Suprapubic skin (tissue), 4 donors: ENCODE measurements around the gene ATP6V1E1.

Experiments used
- POLR2A ChIP-seq, 2 donors: fragments of 450-650 bp; IDR thresholded peaks; one replicate each; pipeline ENCODE4 v1.6.1; 2017; ENCODE audit warnings: antibody characterized with exemption in 2 of 2, mild to moderate bottlenecking in 2 of 2, moderate library complexity in 2 of 2
- POLR2AphosphoS5 ChIP-seq, 3 donors: sonication (generic); formaldehyde crosslinking; IDR thresholded peaks; one replicate each; pipeline ENCODE4 v1.6.1; 2017; ENCODE audit warnings: antibody characterized with exemption in 3 of 3
- TF ChIP-seq, protein P1 (sequence below), 2 donors: fragments of 200-600 bp in 1 of 2; fragments of 450-650 bp in 1 of 2; sonication (generic) in 1 of 2; IDR thresholded peaks; one replicate each; pipeline ENCODE4 v1.5.1; 2016 to 2019; ENCODE audit warnings: antibody characterized with exemption in 2 of 2, mild to moderate bottlenecking in 1 of 2, moderate library complexity in 1 of 2

DNA sequence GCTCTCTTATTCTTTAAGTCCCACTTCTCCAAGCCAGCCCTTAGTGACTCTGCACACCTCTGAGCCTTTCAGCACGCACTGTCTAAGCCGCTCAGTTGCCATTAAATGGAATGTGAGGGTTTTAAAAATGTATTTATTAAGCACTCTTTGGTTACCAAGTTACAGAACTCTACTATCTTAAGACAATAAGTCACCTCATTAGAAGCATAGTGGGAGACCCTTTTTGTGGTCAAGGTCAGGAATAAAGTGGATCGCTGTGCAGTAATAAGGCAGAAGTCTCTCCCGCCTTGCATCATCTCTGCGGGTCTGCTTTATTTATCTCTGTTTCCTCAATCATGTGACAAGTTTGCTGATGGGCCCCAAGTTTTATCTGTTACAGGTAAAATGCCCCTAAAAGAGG lies 53.4 kb downstream of the ATP6V1E1 start:
- TF ChIP-seq, protein P1, sequence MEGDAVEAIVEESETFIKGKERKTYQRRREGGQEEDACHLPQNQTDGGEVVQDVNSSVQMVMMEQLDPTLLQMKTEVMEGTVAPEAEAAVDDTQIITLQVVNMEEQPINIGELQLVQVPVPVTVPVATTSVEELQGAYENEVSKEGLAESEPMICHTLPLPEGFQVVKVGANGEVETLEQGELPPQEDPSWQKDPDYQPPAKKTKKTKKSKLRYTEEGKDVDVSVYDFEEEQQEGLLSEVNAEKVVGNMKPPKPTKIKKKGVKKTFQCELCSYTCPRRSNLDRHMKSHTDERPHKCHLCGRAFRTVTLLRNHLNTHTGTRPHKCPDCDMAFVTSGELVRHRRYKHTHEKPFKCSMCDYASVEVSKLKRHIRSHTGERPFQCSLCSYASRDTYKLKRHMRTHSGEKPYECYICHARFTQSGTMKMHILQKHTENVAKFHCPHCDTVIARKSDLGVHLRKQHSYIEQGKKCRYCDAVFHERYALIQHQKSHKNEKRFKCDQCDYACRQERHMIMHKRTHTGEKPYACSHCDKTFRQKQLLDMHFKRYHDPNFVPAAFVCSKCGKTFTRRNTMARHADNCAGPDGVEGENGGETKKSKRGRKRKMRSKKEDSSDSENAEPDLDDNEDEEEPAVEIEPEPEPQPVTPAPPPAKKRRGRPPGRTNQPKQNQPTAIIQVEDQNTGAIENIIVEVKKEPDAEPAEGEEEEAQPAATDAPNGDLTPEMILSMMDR (IDR thresholded peaks at IDR 0.05), result no peak
- TF ChIP-seq POLR2AphosphoS5 (IDR thresholded peaks at IDR 0.05) (no peak), POLR2A (IDR thresholded peaks at IDR 0.05) (no peak)
